Hepatocyte (in vitro differentiated cells): ENCODE data around the gene ITPR3.

ENCODE experiments used
- EZH2 ChIP-seq: fragments of 200-600 bp; sonication (generic); IDR thresholded peaks from 2 replicates; pipeline ENCODE4 v1.6.1; 2016; ENCODE audit warnings: antibody characterized with exemption, mild to moderate bottlenecking, borderline replicate concordance
- EZH2phosphoT487 ChIP-seq: fragments of 200-600 bp; sonication (generic); IDR thresholded peaks from one replicate; pipeline ENCODE4 v1.6.1; 2018; ENCODE audit warnings: antibody characterized with exemption, mild to moderate bottlenecking, low read depth, moderate library complexity; ENCODE audit not compliant: unreplicated experiment, severe bottlenecking
- TF ChIP-seq, protein P1 (sequence below): fragments of 200-600 bp; sonication (generic); IDR thresholded peaks from 2 replicates; pipeline ENCODE4 v1.5.1; 2016; ENCODE audit warnings: antibody characterized with exemption, mild to moderate bottlenecking; ENCODE audit not compliant: poor library complexity

DNA sequence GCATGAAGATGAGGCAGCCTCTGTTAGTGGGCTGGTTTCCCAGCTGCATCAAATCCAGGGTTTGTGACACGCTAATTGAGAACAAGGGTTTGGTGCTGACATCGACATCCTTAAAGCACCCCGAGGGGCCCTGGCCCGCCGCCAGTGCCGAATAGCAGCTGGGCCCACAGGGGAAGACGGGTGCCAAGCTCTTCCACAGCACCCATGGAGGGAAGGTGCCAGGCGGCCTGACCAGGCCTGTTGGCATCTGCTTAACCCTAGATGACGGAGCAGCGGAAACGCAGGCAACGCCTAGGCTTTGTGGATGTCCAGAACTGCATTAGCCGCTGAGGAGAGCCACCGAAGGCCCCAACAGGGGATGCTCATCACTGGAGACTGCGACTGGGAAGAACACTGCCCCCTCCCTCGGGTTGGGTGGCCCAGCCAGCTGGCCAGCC is 74.3 kb downstream of the ITPR3 start:
- TF ChIP-seq, protein P1, sequence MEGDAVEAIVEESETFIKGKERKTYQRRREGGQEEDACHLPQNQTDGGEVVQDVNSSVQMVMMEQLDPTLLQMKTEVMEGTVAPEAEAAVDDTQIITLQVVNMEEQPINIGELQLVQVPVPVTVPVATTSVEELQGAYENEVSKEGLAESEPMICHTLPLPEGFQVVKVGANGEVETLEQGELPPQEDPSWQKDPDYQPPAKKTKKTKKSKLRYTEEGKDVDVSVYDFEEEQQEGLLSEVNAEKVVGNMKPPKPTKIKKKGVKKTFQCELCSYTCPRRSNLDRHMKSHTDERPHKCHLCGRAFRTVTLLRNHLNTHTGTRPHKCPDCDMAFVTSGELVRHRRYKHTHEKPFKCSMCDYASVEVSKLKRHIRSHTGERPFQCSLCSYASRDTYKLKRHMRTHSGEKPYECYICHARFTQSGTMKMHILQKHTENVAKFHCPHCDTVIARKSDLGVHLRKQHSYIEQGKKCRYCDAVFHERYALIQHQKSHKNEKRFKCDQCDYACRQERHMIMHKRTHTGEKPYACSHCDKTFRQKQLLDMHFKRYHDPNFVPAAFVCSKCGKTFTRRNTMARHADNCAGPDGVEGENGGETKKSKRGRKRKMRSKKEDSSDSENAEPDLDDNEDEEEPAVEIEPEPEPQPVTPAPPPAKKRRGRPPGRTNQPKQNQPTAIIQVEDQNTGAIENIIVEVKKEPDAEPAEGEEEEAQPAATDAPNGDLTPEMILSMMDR: no peak
- no peak for TF ChIP-seq EZH2
- TF ChIP-seq EZH2phosphoT487: no peak
